T-cell (primary cell): ENCODE data around the gene MSMP. TPM values are rescaled to one million over a fixed set of nuclear protein-coding genes. Genes with fewer than 3 reads are reported as not detected.

ENCODE experiments used
- ATAC-seq, 4 experiments: fragments of 200-7000 bp in 3 of 4; fragments of 150-1000 bp in 1 of 4; cut with Tn5 transposase; replicated peaks in 1 of 4; 1 replicate in 3 of 4; 2 replicates in 1 of 4; pipeline ENCODE4 v1.10.0; 2021; ENCODE audit warnings: moderate library complexity in 3 of 4, mild to moderate bottlenecking in 2 of 4, moderate number of reproducible peaks in 1 of 4
- CTCF ChIA-PET, 2 donors: fragments of 300-600 bp; sonication (Branson Sonifier 250); formaldehyde crosslinking; loops; one replicate each; lab custom pipeline; 2022; ENCODE audit warnings: antibody characterized with exemption in 2 of 2; lab: Charles Lee
- POLR2A ChIA-PET, 2 donors: fragments of 300-600 bp; sonication (Branson Sonifier 250); formaldehyde crosslinking; loops; one replicate each; lab custom pipeline; 2022; ENCODE audit warnings: antibody characterized with exemption in 2 of 2; lab: Charles Lee
- DNase-seq, 35 experiments: peaks; one replicate each; pipeline versions ENCODE4 v3.0.0 to v3.0.0-alpha.2; 2013 to 2023
- H3K27ac ChIP-seq: one replicate; pipeline ENCODE4 v1.5.1; 2013; ENCODE audit warnings: low read length
- H3K27me3 ChIP-seq, 2 experiments: replicated peaks in 1 of 2; 1 replicate in 1 of 2; 2 replicates in 1 of 2; pipeline versions ENCODE4 v1.6.1 to v1.7.0; 2013; ENCODE audit warnings: low read length in 1 of 2, mixed read lengths in 1 of 2; ENCODE audit not compliant: control insufficient read depth in 2 of 2, insufficient read depth in 2 of 2; ENCODE audit errors: extremely low read depth in 1 of 2
- H3K36me3 ChIP-seq, 2 donors: 1 replicate in 1 of 2; 2 replicates in 1 of 2; pipeline versions ENCODE4 v1.6.1 to v1.7.0; 2013; ENCODE audit warnings: low read length in 1 of 2; ENCODE audit not compliant: control insufficient read depth in 2 of 2, insufficient read depth in 1 of 2; ENCODE audit errors: extremely low read depth in 1 of 2
- H3K4me1 ChIP-seq, 2 experiments: 1 replicate in 1 of 2; 2 replicates in 1 of 2; pipeline versions ENCODE4 v1.6.1 to v1.7.0; 2013; ENCODE audit warnings: low read length in 2 of 2, mixed read lengths in 1 of 2; ENCODE audit not compliant: insufficient read depth in 2 of 2, control insufficient read depth in 1 of 2; ENCODE audit errors: extremely low read depth in 1 of 2
- H3K4me3 ChIP-seq, 2 donors: 1 replicate in 1 of 2; 2 replicates in 1 of 2; pipeline versions ENCODE4 v1.5.1 to v1.7.0; 2013; ENCODE audit warnings: mild to moderate bottlenecking in 2 of 2, low read length in 1 of 2, moderate library complexity in 1 of 2; ENCODE audit not compliant: control insufficient read depth in 1 of 2; ENCODE audit errors: extremely low read depth in 1 of 2
- H3K9me3 ChIP-seq: 2 replicates; pipeline ENCODE4 v1.7.0; 2013
- H3K27ac Mint-ChIP-seq, 2 donors: one replicate each; pipeline ENCODE4 v1.8.0; 2020 to 2021; ENCODE audit warnings: mild to moderate bottlenecking in 2 of 2, mixed read lengths in 2 of 2
- H3K27me3 Mint-ChIP-seq, 2 donors: one replicate each; pipeline ENCODE4 v1.8.0; 2021 to 2022; ENCODE audit warnings: mixed read lengths in 2 of 2
- H3K36me3 Mint-ChIP-seq: one replicate; pipeline ENCODE4 v1.8.0; 2021; ENCODE audit warnings: mixed read lengths
- H3K4me1 Mint-ChIP-seq, 3 donors: one replicate each; pipeline ENCODE4 v1.8.0; 2020 to 2022; ENCODE audit warnings: mixed read lengths in 3 of 3, mild to moderate bottlenecking in 1 of 3
- H3K4me3 Mint-ChIP-seq, 3 donors: one replicate each; pipeline ENCODE4 v1.8.0; 2020 to 2022; ENCODE audit warnings: mild to moderate bottlenecking in 3 of 3, mixed read lengths in 3 of 3, moderate library complexity in 3 of 3
- H3K9me3 Mint-ChIP-seq, 3 donors: one replicate each; pipeline ENCODE4 v1.8.0; 2020 to 2022; ENCODE audit warnings: mixed read lengths in 3 of 3
- WGBS: methylation state at CpG from one replicate; pipeline ENCODE4 v1.1.5; 2013; ENCODE audit warnings: missing lambda C conversion rate; ENCODE audit not compliant: insufficient coverage; 5-methylcytosine and 5-hydroxymethylcytosine counted together
- total RNA-seq, 35 experiments: library from RNA in 6 of 35; stranded (reverse) in 6 of 35; fragments of 120-200 nt in 1 of 35; gene quantifications; one replicate each; pipeline versions ENCODE4 v1.2.1 to v1.2.4 and lab custom pipeline; 2013 to 2026

The MSMP gene
- total RNA-seq, 5 donors from 2014 or later (not counting 1 experiment from before 2014, with no cell fraction given) = 1.6 to 5.1 (median 1.6) TPM; not detected in 2

DNA sequence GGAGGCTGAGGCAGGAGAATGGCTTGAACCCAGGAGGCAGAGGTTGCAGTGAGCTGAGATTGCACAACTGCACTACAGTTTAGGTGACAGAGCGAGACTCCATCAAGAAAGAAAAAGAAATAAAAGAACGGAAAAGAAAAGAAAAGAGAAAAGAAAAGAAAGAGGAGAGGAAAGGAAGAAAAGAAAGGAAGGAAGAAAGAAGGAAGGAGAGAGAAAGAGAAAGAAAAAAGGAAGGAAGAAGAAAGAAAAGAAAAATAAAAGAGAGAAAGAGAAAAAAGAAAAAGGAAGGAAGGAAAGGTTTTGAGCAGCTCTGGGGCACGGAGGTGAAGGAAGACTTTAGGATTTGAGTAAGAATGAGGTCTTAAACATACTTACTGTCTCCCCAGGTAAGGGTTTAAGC lies 40.5 kb downstream of the MSMP start:
- ChIA-PET CTCF (interaction anchor here in 1 of 2 donors (0.7 kb wide), 1 partner anchor 357 kb away, joined by 3 read pairs; no protein-coding TSS in a partner anchor), POLR2A (no interaction called here)
- ATAC-seq (no peak), DNase-seq (no peak)
- peaks cover 70% of the 10 kb centered on the region for H3K36me3 Mint-ChIP-seq
- Histone ChIP-seq H3K4me3 (no peak overlapping the region), H3K27me3 (no peaks in the 10 kb centered on the region), H3K36me3 (peaks cover 36 to 92% of the 10 kb centered on the region in 2 donors), H3K4me1 (no peaks in the 10 kb centered on the region), H3K9me3 (no peaks in the 10 kb centered on the region), H3K27ac (no peak overlapping the region)
- WGBS = 100% methylated on average over 1 of the region's 3 CpGs
- no peaks in the 10 kb centered on the region for H3K9me3 Mint-ChIP-seq
- peak overlapping the region in 1 of 2 donors; percentile 13 for H3K27ac Mint-ChIP-seq
- no peak overlapping the region for H3K4me3 Mint-ChIP-seq
- H3K4me1 Mint-ChIP-seq = no peaks in the 10 kb centered on the region
- no peaks in the 10 kb centered on the region for H3K27me3 Mint-ChIP-seq

DNA sequence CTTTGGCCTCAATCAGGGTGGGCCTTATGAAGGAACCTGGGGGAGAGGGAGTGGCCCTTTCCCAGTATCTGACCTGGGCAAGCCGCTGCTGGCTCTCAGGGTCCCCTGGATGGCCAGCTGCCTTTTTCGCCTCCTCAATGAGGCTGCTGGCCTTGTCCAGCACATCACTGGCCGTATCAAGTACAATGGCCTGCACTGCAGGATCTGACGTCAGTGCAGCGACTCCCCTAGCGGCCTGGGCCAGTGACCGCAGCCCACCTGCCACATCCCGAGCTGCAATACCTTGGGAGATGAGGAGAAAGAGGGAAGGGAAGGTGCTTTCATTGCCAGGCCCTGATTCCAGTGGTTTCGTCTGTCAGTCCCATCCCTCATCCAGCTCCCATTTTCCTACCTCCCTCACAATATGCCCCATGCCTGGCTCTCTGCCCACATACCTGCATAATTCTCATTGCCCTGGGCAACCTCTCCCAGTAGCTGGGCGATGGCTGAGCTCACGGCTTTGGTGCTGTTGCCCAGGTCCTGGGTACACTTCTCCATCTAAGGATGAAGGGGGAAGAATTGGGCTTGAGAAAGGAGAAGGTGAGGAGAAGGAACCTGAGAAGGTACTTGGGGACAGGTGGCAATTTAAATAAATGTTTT lies 41.2 kb downstream of the MSMP start:
- CTCF ChIA-PET = no interaction called here
- Mint-ChIP-seq H3K27me3 (no peaks in the 10 kb centered on the region), H3K9me3 (no peaks in the 10 kb centered on the region), H3K36me3 (peaks cover 71% of the 10 kb centered on the region), H3K27ac (no peak overlapping the region), H3K4me1 (no peaks in the 10 kb centered on the region), H3K4me3 (no peak overlapping the region)
- Histone ChIP-seq H3K36me3 (peaks cover 36 to 92% of the 10 kb centered on the region in 2 donors), H3K27me3 (no peaks in the 10 kb centered on the region), H3K9me3 (no peaks in the 10 kb centered on the region), H3K27ac (no peak overlapping the region), H3K4me3 (no peak overlapping the region), H3K4me1 (no peaks in the 10 kb centered on the region)
- 93% methylated on average over 4 of the region's 11 CpGs for WGBS
- ATAC-seq (no peak), DNase-seq (no peak)
- POLR2A ChIA-PET = interaction anchor here in 1 of 2 donors (0.6 kb wide), 1 partner anchor 68 kb away, joined by 3 read pairs; no protein-coding TSS in a partner anchor

DNA sequence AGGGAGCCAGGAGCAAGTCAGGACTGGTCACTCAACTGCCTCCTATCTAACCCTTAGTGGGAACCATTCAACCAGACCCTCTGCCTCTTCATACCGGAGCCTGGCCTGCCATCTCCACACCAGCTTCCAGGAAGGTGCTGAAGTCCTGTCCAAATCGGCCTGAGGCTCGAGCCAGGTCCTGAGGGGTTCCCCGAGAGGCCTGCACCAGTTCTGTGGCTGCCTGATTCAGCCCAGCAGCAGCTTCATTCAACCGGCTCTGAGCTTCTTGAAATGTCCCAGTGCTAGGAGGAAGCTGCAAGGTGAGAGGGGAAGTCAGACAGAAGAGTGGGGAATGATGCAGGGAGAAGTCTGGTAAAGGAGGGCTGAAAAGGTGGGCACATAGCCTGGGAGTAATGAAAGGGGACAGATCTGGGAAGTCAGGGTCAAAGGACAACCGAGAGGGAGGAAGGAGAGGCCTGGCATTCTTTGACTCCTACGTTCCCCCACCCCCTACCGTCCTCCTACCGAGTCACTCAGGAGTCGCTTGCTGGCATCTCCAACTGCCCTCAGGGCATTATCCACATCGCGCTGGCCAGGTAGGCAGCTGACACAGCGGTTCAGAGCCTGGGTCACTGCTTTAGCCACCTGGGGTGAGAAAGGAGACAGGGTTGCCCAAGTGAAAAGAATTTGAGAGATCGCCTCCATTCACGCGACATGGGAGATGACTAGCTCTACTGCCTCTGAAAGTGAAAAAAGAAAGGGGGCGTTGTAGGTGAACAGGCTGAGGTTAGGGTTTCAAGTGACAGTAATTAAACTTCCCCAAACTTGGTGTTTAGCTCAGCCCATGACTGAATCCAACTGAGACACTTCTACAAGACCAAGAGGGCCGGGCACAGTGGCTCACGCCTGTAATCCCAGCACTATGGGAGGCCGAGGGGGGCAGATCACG lies 42.3 kb downstream of the MSMP start:
- Histone ChIP-seq H3K4me1 (no peaks in the 10 kb centered on the region), H3K27me3 (no peaks in the 10 kb centered on the region), H3K27ac (no peak overlapping the region), H3K36me3 (peaks cover 29 to 92% of the 10 kb centered on the region in 2 donors), H3K9me3 (no peaks in the 10 kb centered on the region), H3K4me3 (no peak overlapping the region)
- H3K36me3 Mint-ChIP-seq = peaks cover 77% of the 10 kb centered on the region
- POLR2A ChIA-PET = no interaction called here
- CTCF ChIA-PET = interaction anchor here in 1 of 2 donors (1.4 kb wide), 1 partner anchor 42 kb away, joined by 3 read pairs; no protein-coding TSS in a partner anchor
- no peak for ATAC-seq
- no peak overlapping the region for H3K4me3 Mint-ChIP-seq
- no peak for DNase-seq
- H3K27ac Mint-ChIP-seq = no peak overlapping the region
- H3K27me3 Mint-ChIP-seq = no peaks in the 10 kb centered on the region
- peaks cover 0 to 1% (median 0%) of the 10 kb centered on the region in 3 donors for H3K4me1 Mint-ChIP-seq
- WGBS = 95% methylated on average over 11 of the region's 21 CpGs
- no peaks in the 10 kb centered on the region for H3K9me3 Mint-ChIP-seq

DNA sequence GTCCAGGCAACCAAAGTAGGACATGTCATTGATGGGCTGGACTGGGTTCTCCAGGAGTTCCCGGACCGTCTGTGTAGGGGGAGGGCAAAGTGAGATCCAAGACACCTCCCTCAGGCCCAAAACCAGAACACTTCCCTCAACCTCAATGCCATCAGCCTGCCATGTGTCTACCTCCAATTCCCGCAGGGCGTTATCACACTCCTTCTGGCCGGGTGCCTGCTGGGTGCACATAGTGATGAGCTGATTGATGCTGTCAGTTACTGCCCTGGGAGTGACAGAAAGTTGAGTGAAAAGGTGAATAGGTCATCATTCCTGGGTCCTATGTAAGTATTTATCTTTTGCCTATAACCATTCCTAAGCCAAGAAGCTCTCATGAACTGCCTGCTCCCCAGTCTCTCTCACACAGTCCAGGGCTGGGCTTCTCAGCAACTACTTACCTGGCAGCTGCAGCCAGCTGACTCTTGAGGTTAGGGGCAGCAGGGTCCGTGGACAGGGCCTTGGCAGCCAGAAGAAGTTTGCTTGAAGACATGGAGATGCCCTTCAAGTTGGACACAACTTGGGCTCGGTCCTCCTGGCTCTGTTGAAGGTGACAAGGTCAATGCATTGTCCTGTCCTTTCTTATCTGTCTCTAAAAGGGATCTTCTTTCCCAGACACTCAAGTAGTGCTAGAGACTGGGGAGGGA lies 43.1 kb downstream of the MSMP start:
- POLR2A ChIA-PET = no interaction called here
- WGBS = 80% methylated on average over 1 of the region's 7 CpGs
- no peaks in the 10 kb centered on the region for H3K27me3 Mint-ChIP-seq
- H3K27me3 ChIP-seq = no peaks in the 10 kb centered on the region
- H3K27ac Mint-ChIP-seq = no peak overlapping the region
- H3K27ac ChIP-seq = no peak overlapping the region
- ATAC-seq (no peak), DNase-seq (no peak)
- no peaks in the 10 kb centered on the region for H3K9me3 Mint-ChIP-seq
- H3K4me3 Mint-ChIP-seq = no peak overlapping the region
- H3K4me1 ChIP-seq = no peaks in the 10 kb centered on the region
- H3K4me1 Mint-ChIP-seq = peaks cover 0 to 4% (median 0%) of the 10 kb centered on the region in 3 donors
- H3K36me3 ChIP-seq = peaks cover 30 to 92% of the 10 kb centered on the region in 2 donors
- CTCF ChIA-PET = interaction anchor here in 1 of 2 donors (1.4 kb wide), 1 partner anchor 42 kb away, joined by 3 read pairs; no protein-coding TSS in a partner anchor
- no peak overlapping the region for H3K4me3 ChIP-seq
- peaks cover 73% of the 10 kb centered on the region for H3K36me3 Mint-ChIP-seq
- H3K9me3 ChIP-seq = no peaks in the 10 kb centered on the region

DNA sequence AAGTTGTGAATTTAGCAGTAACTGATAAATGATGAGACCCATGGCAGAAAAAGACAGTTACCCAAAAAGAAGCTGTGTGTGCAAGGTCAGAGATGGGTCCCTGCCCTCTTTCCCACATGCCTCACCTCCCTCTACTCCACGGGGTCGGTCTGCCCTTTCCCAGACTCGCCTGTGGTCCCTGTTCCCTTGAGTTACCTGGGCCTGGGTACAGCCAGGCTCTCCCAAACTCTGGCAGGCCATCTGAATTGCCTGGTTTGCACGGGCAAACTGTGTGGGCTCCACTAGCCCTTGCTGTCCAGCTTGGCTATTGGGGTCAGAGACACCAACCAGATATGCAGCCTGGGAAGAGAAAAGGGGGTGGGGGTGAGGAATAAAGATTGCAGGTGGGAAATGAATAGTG lies 45.9 kb downstream of the MSMP start:
- POLR2A ChIA-PET = no interaction called here
- Histone ChIP-seq H3K36me3 (peaks cover 33 to 94% of the 10 kb centered on the region in 2 donors), H3K9me3 (no peaks in the 10 kb centered on the region), H3K4me3 (no peak overlapping the region), H3K27me3 (no peaks in the 10 kb centered on the region), H3K4me1 (no peaks in the 10 kb centered on the region), H3K27ac (no peak overlapping the region)
- no peaks in the 10 kb centered on the region for H3K27me3 Mint-ChIP-seq
- no peak overlapping the region for H3K4me3 Mint-ChIP-seq
- H3K27ac Mint-ChIP-seq = peak overlapping the region; percentile 44 to 72
- peaks cover 0 to 4% (median 0%) of the 10 kb centered on the region in 3 donors for H3K4me1 Mint-ChIP-seq
- 94% methylated on average over 4 of the region's 4 CpGs for WGBS
- DNase-seq (no peak), ATAC-seq (no peak)
- H3K36me3 Mint-ChIP-seq = peaks cover 70% of the 10 kb centered on the region
- CTCF ChIA-PET = interaction anchor here in 1 of 2 donors (2.6 kb wide), 1 partner anchor 11 kb away, joined by 6 read pairs; no protein-coding TSS in a partner anchor
- no peaks in the 10 kb centered on the region for H3K9me3 Mint-ChIP-seq

DNA sequence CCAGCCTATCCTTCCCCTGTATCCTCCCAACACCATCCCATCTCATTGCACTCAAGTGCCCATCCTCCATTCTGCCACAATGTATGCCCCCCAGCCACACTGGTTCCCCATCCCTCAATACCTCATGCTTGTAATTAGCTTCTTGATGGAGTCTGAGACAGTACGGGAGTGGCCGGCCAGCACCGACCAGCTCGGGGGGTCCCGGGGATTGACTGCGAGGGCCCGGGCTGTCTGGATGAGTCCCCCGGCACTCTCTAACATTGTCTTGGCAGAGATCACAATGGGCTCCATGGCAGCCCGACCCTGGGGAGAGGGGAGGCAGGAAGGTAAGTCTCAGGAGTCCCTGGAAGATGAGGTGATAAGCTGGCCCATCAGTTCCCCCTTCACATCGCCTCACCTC lies 47.1 kb downstream of the MSMP start:
- Histone ChIP-seq H3K27me3 (no peaks in the 10 kb centered on the region), H3K36me3 (peaks cover 35 to 96% of the 10 kb centered on the region in 2 donors), H3K4me1 (no peaks in the 10 kb centered on the region), H3K27ac (no peak overlapping the region), H3K9me3 (no peaks in the 10 kb centered on the region), H3K4me3 (no peak overlapping the region)
- Mint-ChIP-seq H3K9me3 (no peaks in the 10 kb centered on the region), H3K27ac (peak overlapping the region in 1 of 2 donors; percentile 72), H3K4me3 (no peak overlapping the region), H3K36me3 (peaks cover 68% of the 10 kb centered on the region), H3K27me3 (no peaks in the 10 kb centered on the region), H3K4me1 (peaks cover 0 to 4% (median 0%) of the 10 kb centered on the region in 3 donors)
- ChIA-PET CTCF (interaction anchor here (0.5 to 2.6 kb wide), 3 partner anchors 10 to 74 kb away, joined by 3 to 6 read pairs (median 4); no protein-coding TSS in a partner anchor), POLR2A (interaction anchor here in 1 of 2 donors (0.8 kb wide), 1 partner anchor 10 kb away, joined by 3 read pairs; no protein-coding TSS in a partner anchor)
- no peak for ATAC-seq
- 99% methylated on average over 9 of the region's 10 CpGs for WGBS
- no peak for DNase-seq
